MM.1S (cell line): ENCODE measurements around the gene CEBPZOS.

ENCODE experiments used
- DNase-seq: peaks from one replicate; pipeline ENCODE4 v3.0.0-alpha.2; 2015
- H2AFZ ChIP-seq: fragments of 300-600 bp; sonication (generic); 2 replicates; pipeline ENCODE4 v1.6.0; 2016; ENCODE audit warnings: antibody characterized with exemption, low read length
- H3F3A ChIP-seq: fragments of 300-600 bp; sonication (generic); 2 replicates; pipeline ENCODE4 v1.6.1; 2016; ENCODE audit warnings: mild to moderate bottlenecking, antibody characterized with exemption, low read length, moderate library complexity, mixed read lengths; ENCODE audit not compliant: insufficient read depth
- H3K27ac ChIP-seq: fragments of 300-600 bp; sonication (generic); 2 replicates; pipeline ENCODE4 v1.5.1; 2016; ENCODE audit warnings: mild to moderate bottlenecking, low read length
- H3K27me3 ChIP-seq: fragments of 300-600 bp; sonication (generic); replicated peaks from 2 replicates; pipeline ENCODE4 v1.6.0; 2016; ENCODE audit warnings: low read length; ENCODE audit not compliant: insufficient read depth
- H3K36me3 ChIP-seq: fragments of 300-600 bp; sonication (generic); replicated peaks from 2 replicates; pipeline ENCODE4 v1.6.1; 2016; ENCODE audit warnings: mild to moderate bottlenecking, low read length, mixed read lengths; ENCODE audit not compliant: insufficient read depth
- H3K4me1 ChIP-seq: fragments of 300-600 bp; sonication (generic); 2 replicates; pipeline ENCODE4 v1.6.1; 2016; ENCODE audit warnings: low read length, mixed read lengths
- H3K4me2 ChIP-seq: fragments of 300-600 bp; sonication (generic); 2 replicates; pipeline ENCODE4 v1.6.0; 2016; ENCODE audit warnings: low read depth, low read length
- H3K4me3 ChIP-seq: fragments of 300-600 bp; sonication (generic); 2 replicates; pipeline ENCODE4 v1.5.1; 2016; ENCODE audit warnings: low read length, mixed read lengths
- H3K79me2 ChIP-seq: fragments of 300-600 bp; sonication (generic); 2 replicates; pipeline ENCODE4 v1.6.1; 2016; ENCODE audit warnings: mixed run types, low read length, mixed read lengths
- H3K9ac ChIP-seq: fragments of 300-600 bp; sonication (generic); 2 replicates; pipeline ENCODE4 v1.6.1; 2016; ENCODE audit warnings: low read length, mixed read lengths
- H3K9me2 ChIP-seq: fragments of 300-600 bp; sonication (generic); replicated peaks from 2 replicates; pipeline ENCODE4 v1.6.1; 2016; ENCODE audit warnings: mild to moderate bottlenecking, low read length, mixed read lengths; ENCODE audit not compliant: insufficient read depth
- H3K9me3 ChIP-seq: fragments of 300-600 bp; sonication (generic); replicated peaks from 2 replicates; pipeline ENCODE4 v1.6.1; 2016; ENCODE audit warnings: mild to moderate bottlenecking, low read length, mixed read lengths; ENCODE audit not compliant: insufficient read depth
- H4K20me1 ChIP-seq: fragments of 300-600 bp; sonication (generic); 2 replicates; pipeline ENCODE4 v1.6.1; 2016; ENCODE audit warnings: mild to moderate bottlenecking, low read length, moderate library complexity, mixed read lengths; ENCODE audit not compliant: insufficient read depth
- EZH2 ChIP-seq: fragments of 300-600 bp; sonication (generic); optimal IDR thresholded peaks from 2 replicates; pipeline ENCODE3; 2017; ENCODE audit warnings: low read depth, mild to moderate bottlenecking, antibody characterized with exemption, low read length, mixed read lengths
- EZH2phosphoT487 ChIP-seq: fragments of 300-600 bp; sonication (generic); IDR thresholded peaks from 2 replicates; pipeline ENCODE4 v1.6.1; 2018; ENCODE audit warnings: antibody characterized with exemption, low read length
- TF ChIP-seq, protein P1 (sequence below): fragments of 300-600 bp; sonication (generic); IDR thresholded peaks from 2 replicates; pipeline ENCODE4 v1.5.1; 2016; ENCODE audit warnings: antibody characterized with exemption, low read length, mixed read lengths

The CEBPZOS gene

DNA sequence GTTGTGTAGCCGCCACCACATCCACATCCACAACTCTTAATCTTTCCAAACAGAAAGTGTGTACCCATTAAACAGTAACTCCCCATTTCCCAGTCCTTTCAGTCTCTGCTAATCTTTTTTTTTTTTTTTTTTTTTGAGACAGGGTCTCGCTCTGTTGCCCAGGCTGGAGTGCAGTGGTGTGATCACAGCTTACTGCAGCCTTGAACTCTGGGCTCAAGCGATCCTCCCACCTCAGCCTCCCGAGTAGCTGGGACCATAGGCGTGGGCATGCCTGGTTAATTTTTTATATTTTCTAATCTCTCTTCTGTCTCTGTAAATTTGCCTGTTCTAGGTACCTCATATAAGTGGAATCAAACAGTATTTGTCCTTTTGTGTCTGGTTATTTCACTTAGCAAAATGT is 43.1 kb upstream of the CEBPZOS start:
- H3K4me2 ChIP-seq = no peak overlapping the region
- no peak overlapping the region for H3K9ac ChIP-seq

DNA sequence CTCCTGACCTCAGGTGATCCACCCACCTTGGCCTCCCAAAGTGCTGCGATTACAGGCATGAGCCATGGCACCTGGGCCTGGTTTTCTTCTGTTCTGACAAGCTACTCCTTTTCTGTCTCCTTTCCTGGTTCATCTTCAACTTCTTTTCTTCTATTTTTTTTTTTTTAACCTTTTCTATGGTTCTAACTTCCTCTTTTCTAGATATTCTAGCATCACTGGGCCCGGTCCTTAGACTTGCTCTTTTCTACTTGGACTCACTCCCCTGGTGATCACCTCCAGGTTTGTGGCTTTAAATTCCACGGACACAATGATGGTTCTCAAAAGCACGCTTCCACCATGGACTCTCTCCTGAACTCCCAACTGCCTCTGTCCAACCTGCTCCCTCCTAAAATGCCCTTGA is 41.5 kb upstream of the CEBPZOS start:
- no peak for DNase-seq
- Histone ChIP-seq H3K9me3 (no peaks in the 10 kb centered on the region), H3K27me3 (no peaks in the 10 kb centered on the region), H3K4me3 (no peak overlapping the region), H3K4me2 (no peak overlapping the region), H3K36me3 (no peaks in the 10 kb centered on the region), H2AFZ (no peak overlapping the region), H3F3A (no peaks in the 10 kb centered on the region), H3K79me2 (peaks cover 68% of the 10 kb centered on the region), H3K9me2 (no peaks in the 10 kb centered on the region), H4K20me1 (no peaks in the 10 kb centered on the region), H3K27ac (no peak overlapping the region), H3K9ac (no peak overlapping the region), H3K4me1 (peaks cover 3% of the 10 kb centered on the region; the same call in 1 of the 2 replicates)
- TF ChIP-seq, protein P1, sequence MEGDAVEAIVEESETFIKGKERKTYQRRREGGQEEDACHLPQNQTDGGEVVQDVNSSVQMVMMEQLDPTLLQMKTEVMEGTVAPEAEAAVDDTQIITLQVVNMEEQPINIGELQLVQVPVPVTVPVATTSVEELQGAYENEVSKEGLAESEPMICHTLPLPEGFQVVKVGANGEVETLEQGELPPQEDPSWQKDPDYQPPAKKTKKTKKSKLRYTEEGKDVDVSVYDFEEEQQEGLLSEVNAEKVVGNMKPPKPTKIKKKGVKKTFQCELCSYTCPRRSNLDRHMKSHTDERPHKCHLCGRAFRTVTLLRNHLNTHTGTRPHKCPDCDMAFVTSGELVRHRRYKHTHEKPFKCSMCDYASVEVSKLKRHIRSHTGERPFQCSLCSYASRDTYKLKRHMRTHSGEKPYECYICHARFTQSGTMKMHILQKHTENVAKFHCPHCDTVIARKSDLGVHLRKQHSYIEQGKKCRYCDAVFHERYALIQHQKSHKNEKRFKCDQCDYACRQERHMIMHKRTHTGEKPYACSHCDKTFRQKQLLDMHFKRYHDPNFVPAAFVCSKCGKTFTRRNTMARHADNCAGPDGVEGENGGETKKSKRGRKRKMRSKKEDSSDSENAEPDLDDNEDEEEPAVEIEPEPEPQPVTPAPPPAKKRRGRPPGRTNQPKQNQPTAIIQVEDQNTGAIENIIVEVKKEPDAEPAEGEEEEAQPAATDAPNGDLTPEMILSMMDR = no peak
- no peak for TF ChIP-seq EZH2
- TF ChIP-seq EZH2phosphoT487 = no peak

More for the DNA sequence above, 43.1 kb upstream of the CEBPZOS start:
- Histone ChIP-seq H3K36me3 (peaks cover 2% of the 10 kb centered on the region; the same call in 1 of the 2 replicates), H3K4me3 (no peak overlapping the region), H3K27me3 (no peaks in the 10 kb centered on the region), H4K20me1 (no peaks in the 10 kb centered on the region), H3K9me3 (no peaks in the 10 kb centered on the region), H3K27ac (no peak overlapping the region), H2AFZ (no peak overlapping the region), H3F3A (no peaks in the 10 kb centered on the region), H3K79me2 (peaks cover 80% of the 10 kb centered on the region), H3K4me1 (peaks cover 3% of the 10 kb centered on the region; the same call in 1 of the 2 replicates), H3K9me2 (no peaks in the 10 kb centered on the region)
- TF ChIP-seq, protein P1 = no peak
- no peak for TF ChIP-seq EZH2phosphoT487
- TF ChIP-seq EZH2 = no peak
- no peak for DNase-seq

DNA sequence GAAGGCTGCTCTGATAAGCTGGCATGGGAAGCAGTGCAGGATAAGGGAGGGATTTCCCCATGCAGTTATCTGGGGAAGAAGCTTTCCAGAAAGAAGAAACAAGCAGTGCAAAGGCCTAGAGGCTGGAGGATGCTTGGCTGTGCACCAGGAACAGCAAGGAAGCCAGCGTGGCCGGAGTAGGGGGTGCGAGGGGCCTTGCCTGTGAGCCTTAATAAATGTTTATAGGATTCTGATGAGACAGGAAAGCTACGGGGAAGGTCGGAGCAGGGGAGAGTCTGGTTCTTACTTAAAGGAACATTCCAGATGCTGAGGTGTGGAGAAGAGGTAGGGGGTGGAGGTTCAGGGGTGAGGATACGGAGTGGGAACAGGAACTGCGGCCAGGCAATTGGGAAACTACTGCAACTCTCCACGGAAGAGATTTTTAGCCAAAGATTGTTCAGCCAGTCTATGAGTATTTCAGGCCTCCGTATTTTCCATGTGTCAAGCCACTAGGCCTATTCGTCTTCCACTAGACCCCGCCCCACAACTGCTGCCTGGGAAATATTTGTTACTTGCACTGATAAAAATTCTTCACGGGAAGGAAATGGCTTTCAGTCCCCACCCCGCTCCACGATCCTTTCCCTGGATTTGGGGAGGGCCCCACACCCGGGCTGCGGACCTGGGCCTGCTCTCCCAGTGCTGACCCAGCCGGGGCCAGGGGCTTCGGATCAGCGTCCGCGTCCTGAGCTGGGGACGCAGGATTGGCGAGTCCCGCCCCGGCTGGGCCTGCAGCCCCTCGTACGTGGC is 40.0 kb upstream of the CEBPZOS start:
- Histone ChIP-seq H3K4me3 (peak overlapping the region; percentile 96), H2AFZ (peak overlapping the region; percentile 80), H3K9ac (peak overlapping the region; percentile 90), H3K79me2 (peaks cover 54% of the 10 kb centered on the region), H3F3A (no peaks in the 10 kb centered on the region), H3K36me3 (no peaks in the 10 kb centered on the region), H3K9me3 (no peaks in the 10 kb centered on the region), H3K4me2 (peak overlapping the region; percentile 96), H3K27me3 (no peaks in the 10 kb centered on the region), H4K20me1 (no peaks in the 10 kb centered on the region), H3K4me1 (peaks cover 3% of the 10 kb centered on the region; the same call in 1 of the 2 replicates), H3K27ac (no peak overlapping the region), H3K9me2 (no peaks in the 10 kb centered on the region)
- TF ChIP-seq, protein P1 = no peak
- TF ChIP-seq EZH2 = no peak
- no peak for TF ChIP-seq EZH2phosphoT487
- peak; percentile 15 for DNase-seq
